ENCODE measurements around the gene PROX2. TPM values are rescaled to one million over a fixed set of nuclear protein-coding genes. Genes with fewer than 3 reads are reported as not detected.

The PROX2 gene
- total RNA-seq, 4 donors from 2014 or later, result not detected

GRCh38 chr14:74860899-74861733 is 14.8 kb downstream of the PROX2 start:
- TF ChIP-seq POLR2A (IDR thresholded peaks at IDR 0.05), result no peak
- TF ChIP-seq, protein P1, sequence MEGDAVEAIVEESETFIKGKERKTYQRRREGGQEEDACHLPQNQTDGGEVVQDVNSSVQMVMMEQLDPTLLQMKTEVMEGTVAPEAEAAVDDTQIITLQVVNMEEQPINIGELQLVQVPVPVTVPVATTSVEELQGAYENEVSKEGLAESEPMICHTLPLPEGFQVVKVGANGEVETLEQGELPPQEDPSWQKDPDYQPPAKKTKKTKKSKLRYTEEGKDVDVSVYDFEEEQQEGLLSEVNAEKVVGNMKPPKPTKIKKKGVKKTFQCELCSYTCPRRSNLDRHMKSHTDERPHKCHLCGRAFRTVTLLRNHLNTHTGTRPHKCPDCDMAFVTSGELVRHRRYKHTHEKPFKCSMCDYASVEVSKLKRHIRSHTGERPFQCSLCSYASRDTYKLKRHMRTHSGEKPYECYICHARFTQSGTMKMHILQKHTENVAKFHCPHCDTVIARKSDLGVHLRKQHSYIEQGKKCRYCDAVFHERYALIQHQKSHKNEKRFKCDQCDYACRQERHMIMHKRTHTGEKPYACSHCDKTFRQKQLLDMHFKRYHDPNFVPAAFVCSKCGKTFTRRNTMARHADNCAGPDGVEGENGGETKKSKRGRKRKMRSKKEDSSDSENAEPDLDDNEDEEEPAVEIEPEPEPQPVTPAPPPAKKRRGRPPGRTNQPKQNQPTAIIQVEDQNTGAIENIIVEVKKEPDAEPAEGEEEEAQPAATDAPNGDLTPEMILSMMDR (IDR thresholded peaks at IDR 0.05 in 4 of 5, conservative IDR thresholded peaks at IDR 0.05 in 1 of 5), result peak; percentile 76 to 90 (median 85)
- H3K4me3 ChIP-seq, result no peak overlapping the region

DNA sequence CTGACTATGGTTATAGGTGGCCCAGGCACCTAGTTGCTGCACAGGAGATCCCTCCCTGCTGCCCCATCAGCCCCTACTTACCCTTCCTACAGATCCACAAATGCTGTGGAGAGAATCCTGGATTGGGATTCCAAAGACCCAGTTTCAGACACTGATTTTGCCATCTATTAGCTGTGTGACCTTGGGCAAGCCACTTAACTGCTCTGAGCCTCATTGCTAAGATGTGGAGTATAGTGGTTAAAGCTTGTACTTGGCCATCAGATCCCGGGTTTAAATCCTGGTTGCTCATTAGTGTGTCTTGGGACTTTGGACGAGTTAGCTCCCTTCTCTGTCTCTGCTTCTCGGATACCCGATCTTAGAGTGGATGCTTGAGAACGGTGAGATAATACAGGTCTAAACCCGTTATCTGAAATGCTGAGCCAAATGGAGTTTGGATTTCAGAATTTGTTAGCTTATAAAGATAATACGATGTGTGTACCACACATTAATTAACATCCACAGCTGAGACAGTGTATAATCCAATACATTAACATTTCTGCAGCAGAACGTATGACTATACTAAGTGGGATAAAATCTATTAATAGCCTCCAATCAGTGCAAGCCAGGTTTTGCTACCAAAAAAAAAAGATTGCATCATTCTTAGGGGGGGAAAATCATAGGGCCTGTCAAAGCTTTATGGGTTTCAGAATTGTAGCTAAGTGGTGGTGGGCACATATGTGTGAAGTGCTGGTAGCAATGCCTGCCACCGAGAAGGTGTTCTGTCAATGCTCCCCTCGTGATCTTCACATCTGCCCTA is 16.0 kb downstream of the PROX2 start:
- H3K27ac ChIP-seq, result no peak overlapping the region
- in situ Hi-C loops (cut with MboI; ENCODE audit: low sequenced_read_pairs in 4 of 4), result loop anchor here in 2 of 4 donors (5.0 kb wide), 2 partner anchors 37 to 42 kb away; no protein-coding TSS in a partner anchor
- no peak for DNase-seq
- H3K4me1 ChIP-seq, result peaks cover 17 to 30% of the 10 kb centered on the region in 2 donors
- H3K36me3 ChIP-seq, result no peaks in the 10 kb centered on the region
- intact Hi-C loops (cut with DNase I; ENCODE audit: low total_unique reads), result loop anchor here (2.0 kb wide), 1 partner anchor 23 kb away; no protein-coding TSS in a partner anchor
- no peak overlapping the region for H3K4me3 ChIP-seq
- no peaks in the 10 kb centered on the region for H3K9me3 ChIP-seq
- TF ChIP-seq, protein P1 (IDR thresholded peaks at IDR 0.05 in 4 of 5, conservative IDR thresholded peaks at IDR 0.05 in 1 of 5), result no peak
- TF ChIP-seq POLR2A (IDR thresholded peaks at IDR 0.05), result no peak
- no peaks in the 10 kb centered on the region for H3K27me3 ChIP-seq
- no peak for ATAC-seq

More at GRCh38 chr14:74860899-74861733, 14.8 kb downstream of the PROX2 start:
- DNase-seq, result peak; percentile 59 to 82
- intact Hi-C loops (cut with DNase I; ENCODE audit: low total_unique reads) (loop anchor here (1.0 to 2.0 kb wide), 2 partner anchors 22 to 44 kb away; no protein-coding TSS in a partner anchor), in situ Hi-C loops (cut with MboI; ENCODE audit: low sequenced_read_pairs in 4 of 4) (loop anchor here in 2 of 4 donors (5.0 kb wide), 2 partner anchors 36 to 41 kb away; no protein-coding TSS in a partner anchor)
- H3K27ac ChIP-seq, result no peak overlapping the region
- no peaks in the 10 kb centered on the region for H3K9me3 ChIP-seq
- peak in 1 of 2 donors; percentile 60 for ATAC-seq
- H3K4me1 ChIP-seq, result peaks cover 13 to 19% of the 10 kb centered on the region in 2 donors
- H3K27me3 ChIP-seq, result no peaks in the 10 kb centered on the region
- no peaks in the 10 kb centered on the region for H3K36me3 ChIP-seq

DNA sequence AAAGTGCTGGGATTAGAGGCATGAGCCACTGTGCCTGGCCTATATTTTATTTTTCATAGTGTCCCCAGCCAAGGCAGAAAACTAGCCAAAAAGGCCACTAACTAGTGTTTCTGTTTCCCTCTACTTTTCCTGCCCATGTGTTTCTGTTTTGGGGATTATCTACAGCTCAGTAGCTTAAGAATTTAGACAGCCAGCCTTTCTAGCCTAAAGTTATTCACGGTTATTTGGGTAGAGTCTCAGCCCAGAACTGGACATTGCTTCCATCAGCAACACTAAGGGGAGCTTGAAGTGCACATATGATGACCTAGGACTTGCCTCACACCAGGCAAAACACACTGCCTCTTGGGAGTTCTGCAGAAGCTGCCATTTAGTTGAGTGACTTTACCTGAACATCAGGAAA is 17.9 kb downstream of the PROX2 start:
- no peak overlapping the region for H3K4me3 ChIP-seq
- TF ChIP-seq POLR2A (IDR thresholded peaks at IDR 0.05), result no peak
- TF ChIP-seq, protein P1 (IDR thresholded peaks at IDR 0.05 in 4 of 5, conservative IDR thresholded peaks at IDR 0.05 in 1 of 5), result no peak
- H3K4me1 ChIP-seq, result peaks cover 17 to 30% of the 10 kb centered on the region in 2 donors
- no peak for ATAC-seq
- in situ Hi-C loops (cut with MboI; ENCODE audit: low sequenced_read_pairs in 4 of 4) (no loop called here), intact Hi-C loops (cut with DNase I; ENCODE audit: low total_unique reads) (no loop called here)
- H3K27ac ChIP-seq, result no peak overlapping the region
- H3K9me3 ChIP-seq, result no peaks in the 10 kb centered on the region
- H3K36me3 ChIP-seq, result no peaks in the 10 kb centered on the region
- H3K27me3 ChIP-seq, result no peaks in the 10 kb centered on the region
- no peak for DNase-seq

GRCh38 chr14:74856366-74856765 is 19.6 kb downstream of the PROX2 start:
- TF ChIP-seq, protein P1 (IDR thresholded peaks at IDR 0.05 in 4 of 5, conservative IDR thresholded peaks at IDR 0.05 in 1 of 5), result no peak
- TF ChIP-seq POLR2A (IDR thresholded peaks at IDR 0.05), result no peak
- no peaks in the 10 kb centered on the region for H3K36me3 ChIP-seq
- in situ Hi-C loops (cut with MboI; ENCODE audit: low sequenced_read_pairs in 4 of 4) (no loop called here), intact Hi-C loops (cut with DNase I; ENCODE audit: low total_unique reads) (no loop called here)
- DNase-seq, result peak; percentile 68 to 80
- peaks cover 17 to 30% of the 10 kb centered on the region in 2 donors for H3K4me1 ChIP-seq
- no peak overlapping the region for H3K4me3 ChIP-seq
- H3K27ac ChIP-seq, result peak overlapping the region in 2 of 4 donors; percentile 30 to 65
- no peaks in the 10 kb centered on the region for H3K27me3 ChIP-seq
- no peaks in the 10 kb centered on the region for H3K9me3 ChIP-seq
- ATAC-seq, result peak; percentile 94 to 95
